GM12878 (cell line): ENCODE results near the gene CAMTA1. TPM values are rescaled to one million over a fixed set of nuclear protein-coding genes. Genes with fewer than 3 reads are reported as not detected.

ENCODE experiments used
- ATAC-seq: fragments of 200-7000 bp; cut with Tn5 transposase; 3 replicates; pipeline ENCODE4 v1.9.1; 2020; ENCODE audit warnings: mild to moderate bottlenecking, moderate library complexity
- BruUV-seq: library from RNA; stranded (reverse); fragments of 400-500 nt; replicated peaks from 2 replicates; lab custom pipeline; 2021; lab: Mats Ljungman, UMichigan
- CTCF ChIA-PET: fragments of 300-600 bp; sonication (Branson Sonifier 250); formaldehyde crosslinking; extraction: SDS; loops from one replicate; lab custom pipeline; 2021; ENCODE audit warnings: inconsistent platforms; lab: Yijun Ruan, JAX
- POLR2A ChIA-PET: fragments of 350-600 bp; formaldehyde crosslinking; extraction: SDS; loops from one replicate; lab custom pipeline; 2021; ENCODE audit warnings: inconsistent platforms; lab: Charles Lee
- RAD21 ChIA-PET: fragments of 300-600 bp; sonication (Branson Sonifier 250); formaldehyde crosslinking; loops from one replicate; lab custom pipeline; 2023; ENCODE audit warnings: antibody characterized with exemption; ENCODE audit not compliant: unreplicated experiment; lab: Charles Lee
- SMC1A ChIA-PET: fragments of 300-600 bp; sonication (Branson Sonifier 250); formaldehyde crosslinking; loops from one replicate; lab custom pipeline; 2023; ENCODE audit not compliant: unreplicated experiment, uncharacterized antibody; lab: Charles Lee
- DNase-seq: peaks from one replicate; pipeline ENCODE4 v3.0.0-alpha.2; 2011; ENCODE audit warnings: low read depth, low spot score
- FAIRE-seq: peaks from 3 replicates; lab custom pipeline; 2011; peaks lifted over from hg19 to GRCh38; lab: Jason Lieb, UNC
- H2AFZ ChIP-seq: 2 replicates; pipeline ENCODE4 v1.6.0; 2011; ENCODE audit warnings: low read depth, low read length, control low read depth; ENCODE audit not compliant: control insufficient read depth
- H3K27ac ChIP-seq: 2 replicates; pipeline ENCODE4 v1.5.1; 2011; ENCODE audit warnings: control low read depth; ENCODE audit not compliant: control insufficient read depth, insufficient read depth
- H3K27me3 ChIP-seq, 2 experiments: replicated peaks in 1 of 2; 2 replicates each; pipeline versions ENCODE4 v1.6.0 to v1.6.1; 2011; ENCODE audit warnings: low read length in 1 of 2; ENCODE audit not compliant: control insufficient read depth in 2 of 2, insufficient read depth in 2 of 2
- H3K36me3 ChIP-seq, 2 experiments: 2 replicates each; pipeline ENCODE4 v1.5.1; 2011; ENCODE audit warnings: low read length in 1 of 2; ENCODE audit not compliant: control insufficient read depth in 2 of 2, insufficient read depth in 2 of 2
- H3K4me1 ChIP-seq: 2 replicates; pipeline ENCODE4 v1.6.1; 2011; ENCODE audit warnings: mild to moderate bottlenecking, low read length, moderate library complexity, mixed read lengths; ENCODE audit not compliant: control insufficient read depth, insufficient read depth
- H3K4me2 ChIP-seq: 2 replicates; pipeline ENCODE4 v1.6.0; 2011; ENCODE audit warnings: control low read depth; ENCODE audit not compliant: control insufficient read depth, insufficient read depth
- H3K4me3 ChIP-seq: fragments of 200-600 bp; sonication (generic); 2 replicates; pipeline ENCODE4 v1.5.1; 2016
- H3K79me2 ChIP-seq: 2 replicates; pipeline ENCODE4 v1.6.0; 2011; ENCODE audit warnings: low read length; ENCODE audit not compliant: control insufficient read depth, insufficient read depth
- H3K9ac ChIP-seq: 2 replicates; pipeline ENCODE4 v1.8.0; 2011; ENCODE audit warnings: low read length, control low read depth, mixed read lengths; ENCODE audit not compliant: control insufficient read depth, insufficient read depth
- H3K9me3 ChIP-seq: replicated peaks from 3 replicates; pipeline ENCODE4 v1.5.1; 2011; ENCODE audit warnings: mild to moderate bottlenecking, low read length; ENCODE audit not compliant: control insufficient read depth, insufficient read depth
- H4K20me1 ChIP-seq: 2 replicates; pipeline ENCODE4 v1.6.0; 2011; ENCODE audit not compliant: control insufficient read depth, insufficient read depth
- EGR1 ChIP-seq, 2 experiments: IDR thresholded peaks; 1 replicate in 1 of 2; 2 replicates in 1 of 2; pipeline ENCODE4 v1.6.1; 2011 to 2012; ENCODE audit warnings: low read depth in 2 of 2, low read length in 2 of 2, borderline replicate concordance in 1 of 2, mild to moderate bottlenecking in 1 of 2, moderate library complexity in 1 of 2
- MYB ChIP-seq: fragments of 150-350 bp; IDR thresholded peaks from 2 replicates; pipeline ENCODE4 v1.6.1; 2014; ENCODE audit warnings: mild to moderate bottlenecking, low read depth, low read length, borderline replicate concordance
- NFIC ChIP-seq: IDR thresholded peaks from 2 replicates; pipeline ENCODE4 v1.6.1; 2012; ENCODE audit warnings: low read depth, mild to moderate bottlenecking, inconsistent platforms, low read length, moderate library complexity
- NR2C2 ChIP-seq: IDR thresholded peaks from 2 replicates; pipeline ENCODE4 v1.6.1; 2011; ENCODE audit warnings: borderline replicate concordance, low read depth; ENCODE audit not compliant: control insufficient read depth, insufficient read length
- PML ChIP-seq: IDR thresholded peaks from 2 replicates; pipeline ENCODE4 v1.6.1; 2012; ENCODE audit warnings: low read length, inconsistent platforms
- SIN3A ChIP-seq: IDR thresholded peaks from 2 replicates; pipeline ENCODE4 v1.6.1; 2012; ENCODE audit warnings: low read depth, low read length, improper control_type of control experiment
- WGBS: methylation state at CpG from one replicate; pipeline ENCODE4 v1.1.6; 2016; ENCODE audit warnings: low lambda C conversion rate; ENCODE audit not compliant: insufficient replicate concordance, insufficient coverage; ENCODE audit errors: missing lambda C conversion rate; 5-methylcytosine and 5-hydroxymethylcytosine counted together
- in situ Hi-C: fragments of 300-500 bp; cut with MboI; formaldehyde crosslinking; loops from 9 replicates; pipeline ENCODE4 v1.14.3; 2018; ENCODE audit warnings: mixed read lengths
- intact Hi-C: fragments of 100-400 bp; cut with micrococcal nuclease; formaldehyde crosslinking; loops from one replicate; pipeline ENCODE4 v1.14.2; 2022; ENCODE audit not compliant: unreplicated experiment
- polyA plus RNA-seq, 11 experiments: library from polyadenylated mRNA; depleted of rRNA in 4 of 11; unstranded in 6 of 11; stranded (reverse) in 5 of 11; fragments of >200 nt; fragmentation: Nextera tagmentation in 4 of 11; fragmentation: Illumina TruSeq in 1 of 11; extraction: Ambion mirVana in 4 of 11; extraction: Trizol in 1 of 11; gene quantifications; 1 replicate in 1 of 11; 2 replicates in 10 of 11; pipeline versions ENCODE4 v1.2.1 to v1.2.3, GENCODE V29; 2011 to 2016; ENCODE audit warnings: inconsistent platforms in 2 of 11, missing spikeins in 2 of 11, low read depth in 1 of 11
- total RNA-seq, 4 experiments: library from RNA; depleted of rRNA in 3 of 4; stranded (reverse); fragments of >200 nt in 3 of 4; fragmentation: Illumina TruSeq in 1 of 4; extraction: Trizol in 1 of 4; gene quantifications; 2 replicates each; pipeline versions ENCODE4 v1.2.1 to v1.2.3, GENCODE V29; 2013 to 2021

Gene CAMTA1
- total and polyA plus RNA-seq, 10 of the 15 experiments (the other 5 are each of a cell fraction or from before 2014, with no cell fraction given), result 37.7 to 148 (median 76.4) TPM

- ChIA-PET CTCF (no interaction called here), RAD21 (no interaction called here), SMC1A (no interaction called here)
- intact Hi-C loops, result loop anchor here (5.0 kb wide), 1 partner anchor 425 kb away; no protein-coding TSS in a partner anchor
- no peak for ATAC-seq
- H3K27me3 ChIP-seq, result no peaks in the 10 kb centered on the region; a peak in 1 of 4 replicates
- no peak overlapping the region for H3K4me2 ChIP-seq
- no peak overlapping the region for H3K9ac ChIP-seq
- H3K36me3 ChIP-seq, result no peaks in the 10 kb centered on the region
- H3K9me3 ChIP-seq, result no peaks in the 10 kb centered on the region; the same call in 2 of the 3 replicates
- no peak overlapping the region for H2AFZ ChIP-seq
- no peaks in the 10 kb centered on the region for H3K4me1 ChIP-seq
- H3K27ac ChIP-seq, result no peak overlapping the region
- TF ChIP-seq NFIC, result no peak
- TF ChIP-seq, all 136 proteins: peak for 0
- Histone ChIP-seq H3K79me2 (no peaks in the 10 kb centered on the region), H3K4me3 (no peak overlapping the region), H4K20me1 (no peaks in the 10 kb centered on the region)
- no peak for FAIRE-seq
- 30% methylated on average over 7 of the region's 7 CpGs for WGBS
- POLR2A ChIA-PET, result no interaction called here
- no peak for DNase-seq
- BruUV-seq, result no TSS peak
- in situ Hi-C loops, result loop anchor here (5.0 to 25.0 kb wide), 2 partner anchors 500 to 735 kb away; partner anchors contain the start of gene PLEKHG5
Observed at GRCh38 chr1:7222695-7223015, 437.4 kb downstream of the CAMTA1 start.

GRCh38 chr1:7223334-7224080 is 438.3 kb downstream of the CAMTA1 start:
- no peak overlapping the region for H3K4me3 ChIP-seq
- ATAC-seq (no peak), FAIRE-seq (no peak), DNase-seq (no peak)
- no peak overlapping the region for H3K27ac ChIP-seq
- intact Hi-C loops (loop anchor here (5.0 kb wide), 1 partner anchor 424 kb away; no protein-coding TSS in a partner anchor), in situ Hi-C loops (loop anchor here (5.0 to 25.0 kb wide), 2 partner anchors 501 to 736 kb away; partner anchors contain the start of gene PLEKHG5)
- POLR2A ChIA-PET, result no interaction called here
- no peaks in the 10 kb centered on the region for H4K20me1 ChIP-seq
- no TSS peak for BruUV-seq
- no peak overlapping the region for H2AFZ ChIP-seq
- no peaks in the 10 kb centered on the region for H3K4me1 ChIP-seq
- H3K36me3 ChIP-seq, result no peaks in the 10 kb centered on the region
- H3K4me2 ChIP-seq, result no peak overlapping the region
- RAD21 ChIA-PET, result no interaction called here
- H3K9me3 ChIP-seq, result no peaks in the 10 kb centered on the region; the same call in 2 of the 3 replicates
- SMC1A ChIA-PET, result no interaction called here
- CTCF ChIA-PET, result no interaction called here
- no peak for TF ChIP-seq NR2C2
- no peak for TF ChIP-seq PML
- TF ChIP-seq MYB, result no peak
- no peak for TF ChIP-seq SIN3A
- no peak for TF ChIP-seq EGR1 (IDR thresholded peaks at IDR 0.05; ENCODE audit: borderline replicate concordance in 1 of 2, low read depth in 2 of 2, low read length in 2 of 2)
- WGBS, result 20% methylated on average over 9 of the region's 9 CpGs
- no peaks in the 10 kb centered on the region; a peak in 1 of 4 replicates for H3K27me3 ChIP-seq
- no peaks in the 10 kb centered on the region for H3K79me2 ChIP-seq
- no peak overlapping the region for H3K9ac ChIP-seq
